GM18867 (cell line): ENCODE results near the gene UMPS.
"Not testable (repeated sequence)": the region's sequence is repeated elsewhere in the genome, so short reads cannot be mapped to it uniquely, and the experiment has no call there.

Experiments
- ATAC-seq: cut with Tn5 transposase; IDR thresholded peaks from one replicate; pipeline ENCODE4 v1.9.1; 2021; ENCODE audit warnings: mild to moderate bottlenecking, moderate library complexity; ENCODE audit not compliant: unreplicated experiment

The UMPS gene

GRCh38 chr3:124705552-124705951 lies 24.7 kb upstream of the UMPS start:
- ATAC-seq = no peak

GRCh38 chr3:124707223-124707622 lies 23.0 kb upstream of the UMPS start:
- ATAC-seq = not testable (repeated sequence)

- ATAC-seq = no peak
Measured at GRCh38 chr3:124707656-124708062, 22.6 kb upstream of the UMPS start.

- ATAC-seq = no peak
Measured at GRCh38 chr3:124714223-124714853, 15.9 kb upstream of the UMPS start.

- no peak for ATAC-seq
Measured at GRCh38 chr3:124722589-124722988, 7.7 kb upstream of the UMPS start.

- no peak for ATAC-seq
Measured at GRCh38 chr3:124730941-124731297, 667 bp downstream of the UMPS start.

- no peak for ATAC-seq
Measured at GRCh38 chr3:124731760-124732159, 1.5 kb downstream of the UMPS start.

- ATAC-seq = no peak
Measured at GRCh38 chr3:124741027-124741426, 10.8 kb downstream of the UMPS start.

GRCh38 chr3:124745756-124746155 lies 15.5 kb downstream of the UMPS start:
- ATAC-seq = no peak

GRCh38 chr3:124747111-124747981 lies 17.1 kb downstream of the UMPS start:
- no peak for ATAC-seq

- no peak for ATAC-seq
Measured at GRCh38 chr3:124748560-124749198, 18.4 kb downstream of the UMPS start.

GRCh38 chr3:124749877-124750276 lies 19.6 kb downstream of the UMPS start:
- not testable (repeated sequence) for ATAC-seq

- no peak for ATAC-seq
Measured at GRCh38 chr3:124751501-124751900, 21.2 kb downstream of the UMPS start.

- ATAC-seq = no peak
Measured at GRCh38 chr3:124752051-124752450, 21.8 kb downstream of the UMPS start.

GRCh38 chr3:124757926-124758325 lies 27.7 kb downstream of the UMPS start:
- ATAC-seq = not testable (repeated sequence)

- ATAC-seq = no peak
Measured at GRCh38 chr3:124758851-124759635, 28.8 kb downstream of the UMPS start.

GRCh38 chr3:124759666-124760401 lies 29.6 kb downstream of the UMPS start:
- ATAC-seq = no peak

GRCh38 chr3:124760601-124761000 lies 30.3 kb downstream of the UMPS start:
- ATAC-seq = no peak

- no peak for ATAC-seq
Measured at GRCh38 chr3:124761250-124761796, 31.1 kb downstream of the UMPS start.
